LNCAP (cell line): ENCODE data around the gene RPTOR.

Source experiments
- CTCF ChIP-seq: fragments of 450-650 bp; IDR thresholded peaks from 2 replicates; pipeline ENCODE4 v1.5.1; 2017; ENCODE audit warnings: mild to moderate bottlenecking

The RPTOR gene

GRCh38 chr17:80743181-80743771, 198.6 kb downstream of the RPTOR start:
- TF ChIP-seq CTCF: no peak

- no peak for TF ChIP-seq CTCF
Measured at GRCh38 chr17:80745183-80745582, 200.5 kb downstream of the RPTOR start.

- no peak for TF ChIP-seq CTCF
Measured at GRCh38 chr17:80746262-80746935, 201.8 kb downstream of the RPTOR start.

- TF ChIP-seq CTCF: no peak
Measured at GRCh38 chr17:80747469-80747868, 202.8 kb downstream of the RPTOR start.

GRCh38 chr17:80749611-80750010, 205.0 kb downstream of the RPTOR start:
- TF ChIP-seq CTCF: no peak

- TF ChIP-seq CTCF: no peak
Measured at GRCh38 chr17:80750263-80750662, 205.6 kb downstream of the RPTOR start.

GRCh38 chr17:80751070-80751945, 206.7 kb downstream of the RPTOR start:
- no peak for TF ChIP-seq CTCF
